Activated T-cell treated with anti-CD3 and anti-CD28 coated beads for 4 hours (primary cell): ENCODE data around the gene FAXC.
A peak's percentile ranks its signal among the peaks of the same experiment; 100 is the strongest.
"Not testable (repeated sequence)": the region's sequence is repeated elsewhere in the genome, so short reads cannot be mapped to it uniquely, and the experiment has no call there.

Experiments
- DNase-seq: peaks from one replicate; pipeline ENCODE4 v3.0.0-alpha.2; 2020

FAXC gene

GRCh38 chr6:99338188-99338587 is 11.3 kb downstream of the FAXC start:
- DNase-seq: no peak

- not testable (repeated sequence) for DNase-seq
Observed at GRCh38 chr6:99335298-99335697, 14.2 kb downstream of the FAXC start.

- DNase-seq: no peak
Observed at GRCh38 chr6:99334526-99335127, 14.8 kb downstream of the FAXC start.

GRCh38 chr6:99333068-99333467 is 16.4 kb downstream of the FAXC start:
- DNase-seq: no peak

GRCh38 chr6:99331531-99331930 is 17.9 kb downstream of the FAXC start:
- DNase-seq: no peak

GRCh38 chr6:99330159-99330558 is 19.3 kb downstream of the FAXC start:
- peak; percentile 37 for DNase-seq

- no peak for DNase-seq
Observed at GRCh38 chr6:99324996-99325395, 24.5 kb downstream of the FAXC start.

- no peak for DNase-seq
Observed at GRCh38 chr6:99318566-99318965, 30.9 kb downstream of the FAXC start.

GRCh38 chr6:99312354-99312753 is 37.1 kb downstream of the FAXC start:
- no peak for DNase-seq

GRCh38 chr6:99310553-99310952 is 38.9 kb downstream of the FAXC start:
- no peak for DNase-seq

- DNase-seq: no peak
Observed at GRCh38 chr6:99309557-99309956, 39.9 kb downstream of the FAXC start.

- DNase-seq: no peak
Observed at GRCh38 chr6:99308788-99309187, 40.7 kb downstream of the FAXC start.

GRCh38 chr6:99307295-99307907 is 42.1 kb downstream of the FAXC start:
- DNase-seq: no peak

- DNase-seq: no peak
Observed at GRCh38 chr6:99306341-99306740, 43.1 kb downstream of the FAXC start.

- no peak for DNase-seq
Observed at GRCh38 chr6:99305021-99305554, 44.4 kb downstream of the FAXC start.

- no peak for DNase-seq
Observed at GRCh38 chr6:99297415-99297814, 52.1 kb downstream of the FAXC start.

- DNase-seq: no peak
Observed at GRCh38 chr6:99297006-99297405, 52.5 kb downstream of the FAXC start.

GRCh38 chr6:99296261-99296660 is 53.2 kb downstream of the FAXC start:
- DNase-seq: no peak

- DNase-seq: no peak
Observed at GRCh38 chr6:99295276-99295675, 54.2 kb downstream of the FAXC start.

- no peak for DNase-seq
Observed at GRCh38 chr6:99294786-99295185, 54.7 kb downstream of the FAXC start.

GRCh38 chr6:99289701-99290100 is 59.8 kb downstream of the FAXC start:
- DNase-seq: no peak

- DNase-seq: no peak
Observed at GRCh38 chr6:99288668-99289067, 60.8 kb downstream of the FAXC start.

GRCh38 chr6:99287523-99287922 is 62.0 kb downstream of the FAXC start:
- no peak for DNase-seq

- DNase-seq: no peak
Observed at GRCh38 chr6:99285881-99286280, 63.6 kb downstream of the FAXC start.
